ENCODE data around the gene TMTC3. TPM values are rescaled to one million over a fixed set of nuclear protein-coding genes. Genes with fewer than 3 reads are reported as not detected.

Gene TMTC3
- total and polyA plus RNA-seq, 2 experiments from 2014 or later = 7.0 to 33.7 TPM

- WGBS (ENCODE audit: low lambda C conversion rate, missing lambda C conversion rate) = 82% methylated on average over 3 of the region's 3 CpGs
- no peak for DNase-seq (ENCODE audit: low spot score)
- H3K4me3 ChIP-seq = no peak overlapping the region
- no peaks in the 10 kb centered on the region for H3K9me3 ChIP-seq (ENCODE audit: low read depth)
- H3K27ac ChIP-seq = no peak overlapping the region
- peaks cover 64% of the 10 kb centered on the region for H3K79me2 ChIP-seq
- H4K20me1 ChIP-seq (ENCODE audit: insufficient read depth, poor library complexity, severe bottlenecking) = no peaks in the 10 kb centered on the region
- H3K4me2 ChIP-seq = peak overlapping the region; percentile 82
- H3K36me3 ChIP-seq (replicated peaks; ENCODE audit: insufficient read depth, low read depth) = no peaks in the 10 kb centered on the region
- TF ChIP-seq, protein P1, sequence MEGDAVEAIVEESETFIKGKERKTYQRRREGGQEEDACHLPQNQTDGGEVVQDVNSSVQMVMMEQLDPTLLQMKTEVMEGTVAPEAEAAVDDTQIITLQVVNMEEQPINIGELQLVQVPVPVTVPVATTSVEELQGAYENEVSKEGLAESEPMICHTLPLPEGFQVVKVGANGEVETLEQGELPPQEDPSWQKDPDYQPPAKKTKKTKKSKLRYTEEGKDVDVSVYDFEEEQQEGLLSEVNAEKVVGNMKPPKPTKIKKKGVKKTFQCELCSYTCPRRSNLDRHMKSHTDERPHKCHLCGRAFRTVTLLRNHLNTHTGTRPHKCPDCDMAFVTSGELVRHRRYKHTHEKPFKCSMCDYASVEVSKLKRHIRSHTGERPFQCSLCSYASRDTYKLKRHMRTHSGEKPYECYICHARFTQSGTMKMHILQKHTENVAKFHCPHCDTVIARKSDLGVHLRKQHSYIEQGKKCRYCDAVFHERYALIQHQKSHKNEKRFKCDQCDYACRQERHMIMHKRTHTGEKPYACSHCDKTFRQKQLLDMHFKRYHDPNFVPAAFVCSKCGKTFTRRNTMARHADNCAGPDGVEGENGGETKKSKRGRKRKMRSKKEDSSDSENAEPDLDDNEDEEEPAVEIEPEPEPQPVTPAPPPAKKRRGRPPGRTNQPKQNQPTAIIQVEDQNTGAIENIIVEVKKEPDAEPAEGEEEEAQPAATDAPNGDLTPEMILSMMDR (IDR thresholded peaks at IDR 0.05; ENCODE audit: poor library complexity) = no peak
- TF ChIP-seq EZH2 (IDR thresholded peaks at IDR 0.05; ENCODE audit: borderline replicate concordance) (no peak), EZH2phosphoT487 (IDR thresholded peaks at IDR 0.05; ENCODE audit: low read depth, severe bottlenecking, unreplicated experiment) (no peak)
- H3K4me1 ChIP-seq (ENCODE audit: insufficient read depth) = peaks cover 6% of the 10 kb centered on the region
- no peaks in the 10 kb centered on the region for H3K27me3 ChIP-seq
- H3K9me2 ChIP-seq (replicated peaks; ENCODE audit: insufficient read depth) = no peaks in the 10 kb centered on the region
- no peak overlapping the region for H2AFZ ChIP-seq
Measured at GRCh38 chr12:88144546-88145468, 2.7 kb downstream of the TMTC3 start.

DNA sequence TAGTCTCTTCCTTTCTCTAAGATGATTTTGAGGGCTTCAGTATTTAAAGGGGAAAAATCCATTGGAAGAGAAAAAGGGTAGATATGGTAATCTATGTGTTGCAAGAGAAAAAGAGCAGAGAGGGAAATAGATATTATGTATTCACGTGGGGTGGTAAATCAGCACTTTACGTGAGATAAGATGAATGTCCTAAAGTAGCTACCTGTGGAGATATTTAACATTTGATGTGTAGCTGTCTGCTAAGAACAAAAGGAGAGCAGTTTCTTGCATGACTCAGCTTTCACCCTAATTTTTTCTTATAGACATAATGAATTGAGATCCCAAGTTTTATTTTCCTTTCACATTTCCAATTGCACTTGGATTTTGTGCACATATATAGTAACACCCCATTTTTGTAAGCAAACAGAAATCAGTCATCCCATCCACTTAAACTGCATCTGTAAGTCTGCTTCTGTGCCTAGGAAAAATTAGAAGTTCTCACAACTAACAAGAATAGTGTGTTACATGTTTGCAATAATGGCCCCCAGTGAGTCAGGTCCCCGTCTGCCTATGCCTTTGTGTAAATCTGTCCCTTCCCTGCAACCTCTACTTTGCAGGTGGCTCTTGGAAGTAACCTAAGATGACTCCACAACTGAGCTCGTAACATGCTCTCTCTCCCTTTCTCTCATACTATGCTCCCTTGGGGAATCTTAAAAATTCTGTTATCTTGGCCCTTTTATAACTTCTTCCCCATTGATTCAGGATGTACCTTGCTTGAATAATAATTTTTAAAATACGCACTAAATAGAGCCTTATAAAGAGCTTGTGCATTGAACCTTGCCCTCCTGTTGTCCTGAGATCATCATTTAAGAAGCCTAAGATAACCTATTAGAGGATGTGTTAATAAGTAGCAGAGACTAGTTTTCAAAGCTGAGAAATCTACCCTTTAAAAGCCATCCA is 3.7 kb downstream of the TMTC3 start:
- Histone ChIP-seq H3K4me3 (no peak overlapping the region), H3K4me1 (ENCODE audit: insufficient read depth) (peaks cover 6% of the 10 kb centered on the region), H2AFZ (no peak overlapping the region), H3K79me2 (peaks cover 59% of the 10 kb centered on the region), H3K36me3 (replicated peaks; ENCODE audit: insufficient read depth, low read depth) (no peaks in the 10 kb centered on the region), H3K9me3 (ENCODE audit: low read depth) (no peaks in the 10 kb centered on the region), H3K27ac (no peak overlapping the region), H3K9me2 (replicated peaks; ENCODE audit: insufficient read depth) (no peaks in the 10 kb centered on the region), H3K27me3 (no peaks in the 10 kb centered on the region), H4K20me1 (ENCODE audit: insufficient read depth, poor library complexity, severe bottlenecking) (no peaks in the 10 kb centered on the region), H3K4me2 (peak overlapping the region; percentile 15)
- 68% methylated on average over 5 of the region's 5 CpGs for WGBS (ENCODE audit: low lambda C conversion rate, missing lambda C conversion rate)
- DNase-seq (ENCODE audit: low spot score) = peak; percentile 6
- TF ChIP-seq EZH2phosphoT487 (IDR thresholded peaks at IDR 0.05; ENCODE audit: low read depth, severe bottlenecking, unreplicated experiment) (no peak), EZH2 (IDR thresholded peaks at IDR 0.05; ENCODE audit: borderline replicate concordance) (no peak)
- TF ChIP-seq, protein P1 (IDR thresholded peaks at IDR 0.05; ENCODE audit: poor library complexity) = no peak

- no peak overlapping the region for H3K27ac ChIP-seq
- TF ChIP-seq, protein P1 (IDR thresholded peaks at IDR 0.05; ENCODE audit: poor library complexity) = no peak
- no peak for TF ChIP-seq EZH2phosphoT487 (IDR thresholded peaks at IDR 0.05; ENCODE audit: low read depth, severe bottlenecking, unreplicated experiment)
- no peak for TF ChIP-seq EZH2 (IDR thresholded peaks at IDR 0.05; ENCODE audit: borderline replicate concordance)
- WGBS (ENCODE audit: low lambda C conversion rate, missing lambda C conversion rate) = 98% methylated on average over 2 of the region's 2 CpGs
- DNase-seq (ENCODE audit: low spot score) = no peak
- no peak overlapping the region for H3K4me2 ChIP-seq
- no peaks in the 10 kb centered on the region for H3K4me1 ChIP-seq (ENCODE audit: insufficient read depth)
- H3K27me3 ChIP-seq = no peaks in the 10 kb centered on the region
- no peak overlapping the region for H2AFZ ChIP-seq
- H3K79me2 ChIP-seq = peaks cover 35% of the 10 kb centered on the region
- H3K9me2 ChIP-seq (replicated peaks; ENCODE audit: insufficient read depth) = no peaks in the 10 kb centered on the region
- no peaks in the 10 kb centered on the region for H3K36me3 ChIP-seq (replicated peaks; ENCODE audit: insufficient read depth, low read depth)
- H4K20me1 ChIP-seq (ENCODE audit: insufficient read depth, poor library complexity, severe bottlenecking) = no peaks in the 10 kb centered on the region
- no peaks in the 10 kb centered on the region for H3K9me3 ChIP-seq (ENCODE audit: low read depth)
- no peak overlapping the region for H3K4me3 ChIP-seq
Measured at GRCh38 chr12:88150063-88150462, 8.0 kb downstream of the TMTC3 start.
